ENCODE results near the gene ABTB2.

ABTB2 gene

DNA sequence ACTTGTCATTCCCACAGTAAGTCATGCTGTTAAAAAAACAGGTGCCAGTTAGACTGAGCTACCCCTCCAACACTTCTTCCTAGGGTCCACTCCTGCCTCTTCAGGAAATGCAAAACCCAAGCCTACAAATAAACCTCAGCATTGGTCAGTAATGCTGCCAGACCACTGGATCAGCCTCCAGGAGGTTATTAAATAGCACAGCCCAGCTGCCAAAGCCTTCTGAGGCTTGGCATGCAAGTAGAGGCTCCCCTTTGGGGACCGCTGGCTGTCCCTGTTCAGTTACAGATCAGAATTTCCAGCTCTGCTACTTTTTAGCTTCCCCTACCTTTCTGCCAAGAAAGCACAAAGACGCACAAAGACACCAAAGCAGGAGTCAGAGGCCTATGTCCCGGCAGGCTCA lies 33.3 kb downstream of the ABTB2 start:
- no peaks in the 10 kb centered on the region for H3K27me3 Mint-ChIP-seq
- no peaks in the 10 kb centered on the region for H3K9me3 Mint-ChIP-seq
- no peak for DNase-seq
- no peak overlapping the region for H3K4me3 Mint-ChIP-seq
- no peak overlapping the region for H3K27ac Mint-ChIP-seq
- H3K4me1 Mint-ChIP-seq (ENCODE audit: low read depth), result no peaks in the 10 kb centered on the region
- H3K36me3 Mint-ChIP-seq (ENCODE audit: low read depth), result no peaks in the 10 kb centered on the region

GRCh38 chr11:34323601-34324000 lies 34.2 kb downstream of the ABTB2 start:
- Mint-ChIP-seq H3K27me3 (no peaks in the 10 kb centered on the region), H3K9me3 (no peaks in the 10 kb centered on the region), H3K4me3 (no peak overlapping the region), H3K36me3 (ENCODE audit: low read depth) (no peaks in the 10 kb centered on the region), H3K27ac (no peak overlapping the region), H3K4me1 (ENCODE audit: low read depth) (no peaks in the 10 kb centered on the region)
- DNase-seq, result no peak

DNA sequence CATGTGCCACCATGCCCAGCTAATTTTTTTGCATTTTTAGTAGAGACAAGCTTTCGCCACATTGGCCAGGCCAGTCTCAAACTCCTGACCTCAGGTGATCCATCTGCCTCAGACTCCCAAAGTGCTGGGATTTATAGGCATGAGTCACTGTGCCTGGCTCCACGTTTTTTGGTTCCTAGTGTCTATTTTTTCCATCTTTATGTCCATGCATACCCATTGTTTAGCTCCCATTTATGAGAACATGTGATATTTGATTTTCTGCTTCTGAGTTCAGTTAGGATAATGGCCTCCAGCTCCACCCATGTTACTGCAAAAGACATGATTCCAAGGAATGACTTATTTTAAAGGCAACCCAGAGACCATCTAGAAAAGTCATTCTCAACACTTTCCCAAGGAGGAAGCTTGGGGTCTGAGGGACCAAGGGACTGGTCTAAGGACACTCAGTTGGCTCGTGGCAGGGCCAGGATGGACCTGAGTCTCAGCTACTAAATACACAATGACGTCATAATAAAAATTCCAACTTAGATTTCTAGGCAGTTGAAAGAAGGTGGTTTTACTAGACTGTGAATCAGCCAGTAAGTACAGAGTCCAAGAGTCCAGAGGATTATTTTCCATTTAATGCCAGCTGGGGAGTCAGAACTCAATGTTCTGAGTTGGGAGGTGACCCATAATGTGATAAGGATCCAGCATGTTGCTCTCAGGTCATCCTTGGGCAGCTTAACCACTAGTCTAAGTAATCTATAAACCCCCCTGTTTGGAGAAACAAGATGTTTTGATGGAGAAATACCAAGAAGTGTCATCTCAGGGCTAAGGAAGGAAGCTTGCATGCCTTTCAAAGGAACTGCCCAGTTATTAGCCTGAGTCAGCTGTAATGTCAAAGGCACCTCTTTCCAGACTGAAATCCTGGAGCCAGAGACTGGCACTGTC lies 39.4 kb downstream of the ABTB2 start:
- Mint-ChIP-seq H3K4me1 (ENCODE audit: low read depth) (peaks cover under 1% of the 10 kb centered on the region), H3K9me3 (no peaks in the 10 kb centered on the region), H3K27me3 (no peaks in the 10 kb centered on the region), H3K4me3 (no peak overlapping the region), H3K27ac (no peak overlapping the region), H3K36me3 (ENCODE audit: low read depth) (no peaks in the 10 kb centered on the region)
- DNase-seq, result no peak

DNA sequence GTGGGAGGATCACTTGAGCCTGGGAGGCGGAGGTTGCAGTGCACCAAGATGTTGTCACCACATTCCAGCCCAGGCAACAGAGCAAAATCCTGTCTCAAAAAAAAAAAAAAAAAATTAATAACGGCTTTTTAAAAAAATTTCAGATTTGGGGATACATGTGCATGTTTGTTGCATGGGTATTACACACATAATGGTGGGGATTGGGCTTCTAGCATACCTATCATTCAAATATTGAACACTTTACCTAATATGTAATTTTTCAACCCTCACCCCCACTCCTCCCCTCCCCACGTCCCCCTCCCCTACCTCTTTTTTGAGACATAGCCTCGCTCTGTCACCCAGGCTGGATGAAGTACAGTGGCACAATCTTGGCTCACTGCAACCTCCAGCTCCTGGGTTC lies 40.1 kb downstream of the ABTB2 start:
- H3K4me1 Mint-ChIP-seq (ENCODE audit: low read depth), result peaks cover 5% of the 10 kb centered on the region
- no peak overlapping the region for H3K4me3 Mint-ChIP-seq
- no peaks in the 10 kb centered on the region for H3K27me3 Mint-ChIP-seq
- H3K36me3 Mint-ChIP-seq (ENCODE audit: low read depth), result no peaks in the 10 kb centered on the region
- no peak for DNase-seq
- H3K27ac Mint-ChIP-seq, result no peak overlapping the region
- no peaks in the 10 kb centered on the region for H3K9me3 Mint-ChIP-seq

- Mint-ChIP-seq H3K4me1 (ENCODE audit: low read depth) (peaks cover 5% of the 10 kb centered on the region), H3K27me3 (no peaks in the 10 kb centered on the region), H3K9me3 (no peaks in the 10 kb centered on the region), H3K36me3 (ENCODE audit: low read depth) (no peaks in the 10 kb centered on the region), H3K4me3 (no peak overlapping the region), H3K27ac (no peak overlapping the region)
- DNase-seq, result no peak
Observed at GRCh38 chr11:34317036-34317360, 40.8 kb downstream of the ABTB2 start.

GRCh38 chr11:34316347-34317035 lies 41.3 kb downstream of the ABTB2 start:
- no peaks in the 10 kb centered on the region for H3K9me3 Mint-ChIP-seq
- no peak for DNase-seq
- no peak overlapping the region for H3K4me3 Mint-ChIP-seq
- no peak overlapping the region for H3K27ac Mint-ChIP-seq
- H3K27me3 Mint-ChIP-seq, result no peaks in the 10 kb centered on the region
- no peaks in the 10 kb centered on the region for H3K36me3 Mint-ChIP-seq (ENCODE audit: low read depth)
- H3K4me1 Mint-ChIP-seq (ENCODE audit: low read depth), result peaks cover 5% of the 10 kb centered on the region

DNA sequence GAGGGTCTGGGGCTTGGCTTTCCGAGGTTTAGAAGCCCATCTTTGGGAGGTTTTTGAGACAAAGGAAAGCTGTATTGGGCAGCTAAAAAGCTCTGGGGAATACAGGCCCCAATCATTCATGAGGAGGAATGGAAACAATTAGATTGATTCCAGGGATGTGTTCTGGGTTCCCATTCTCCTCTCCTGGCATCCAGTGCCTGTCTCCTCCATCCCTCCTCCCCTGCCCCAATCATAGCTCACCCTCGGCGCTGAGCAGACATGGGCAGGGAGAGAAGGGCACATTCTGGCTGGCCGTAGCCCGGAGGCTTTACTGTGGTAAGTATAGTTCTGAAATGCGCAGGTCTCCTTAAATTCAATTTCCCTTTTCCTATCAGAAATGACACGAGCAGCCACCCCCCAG lies 42.4 kb downstream of the ABTB2 start:
- Mint-ChIP-seq H3K36me3 (ENCODE audit: low read depth) (no peaks in the 10 kb centered on the region), H3K27me3 (no peaks in the 10 kb centered on the region), H3K4me1 (ENCODE audit: low read depth) (peaks cover 5% of the 10 kb centered on the region), H3K27ac (no peak overlapping the region), H3K9me3 (no peaks in the 10 kb centered on the region), H3K4me3 (no peak overlapping the region)
- no peak for DNase-seq

DNA sequence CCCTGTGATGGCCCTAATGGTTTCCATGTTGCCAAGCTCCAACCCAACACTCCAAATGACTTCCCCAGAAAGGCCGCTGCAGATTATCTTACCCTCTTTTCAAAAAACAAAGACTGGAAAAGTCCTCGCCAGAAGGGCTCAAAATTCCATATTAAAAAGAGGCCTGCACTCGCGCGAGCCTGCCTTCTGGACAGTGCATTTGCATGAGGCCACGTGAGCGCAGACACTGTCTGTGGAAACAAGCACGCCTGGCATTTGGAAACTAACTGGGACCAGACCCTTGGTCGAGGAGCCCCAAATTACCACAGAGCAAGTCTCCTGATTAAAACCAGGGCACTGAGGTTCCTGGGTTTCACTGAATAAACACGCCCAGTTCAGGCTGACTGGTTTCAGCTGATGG lies 42.9 kb downstream of the ABTB2 start:
- DNase-seq, result no peak
- H3K4me1 Mint-ChIP-seq (ENCODE audit: low read depth), result peaks cover 9% of the 10 kb centered on the region
- no peaks in the 10 kb centered on the region for H3K9me3 Mint-ChIP-seq
- H3K27me3 Mint-ChIP-seq, result no peaks in the 10 kb centered on the region
- H3K36me3 Mint-ChIP-seq (ENCODE audit: low read depth), result no peaks in the 10 kb centered on the region
- no peak overlapping the region for H3K27ac Mint-ChIP-seq
- H3K4me3 Mint-ChIP-seq, result no peak overlapping the region

DNA sequence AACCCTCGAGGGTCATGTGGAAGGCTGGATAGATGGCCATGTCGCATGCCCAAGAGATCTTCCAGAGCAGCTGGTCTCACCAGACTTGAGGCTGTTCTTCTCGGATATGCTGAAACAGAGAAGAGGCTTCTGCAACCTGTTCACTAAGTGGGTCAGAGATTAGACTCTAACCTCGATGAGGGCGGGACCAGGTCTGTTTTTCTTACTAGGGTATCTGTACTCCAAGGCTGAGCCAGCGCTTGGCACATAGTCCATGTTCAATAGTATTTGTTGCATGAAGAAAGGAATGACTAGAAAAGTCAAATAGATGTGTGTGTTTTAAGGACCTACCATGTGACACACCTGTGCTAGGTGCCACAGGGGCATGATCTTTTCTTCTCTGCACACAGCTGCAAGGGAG lies 43.6 kb downstream of the ABTB2 start:
- H3K4me1 Mint-ChIP-seq (ENCODE audit: low read depth), result peaks cover 14% of the 10 kb centered on the region
- no peak for DNase-seq
- no peaks in the 10 kb centered on the region for H3K27me3 Mint-ChIP-seq
- no peaks in the 10 kb centered on the region for H3K9me3 Mint-ChIP-seq
- H3K4me3 Mint-ChIP-seq, result no peak overlapping the region
- no peak overlapping the region for H3K27ac Mint-ChIP-seq
- no peaks in the 10 kb centered on the region for H3K36me3 Mint-ChIP-seq (ENCODE audit: low read depth)

GRCh38 chr11:34313099-34313517 lies 44.7 kb downstream of the ABTB2 start:
- peaks cover 21% of the 10 kb centered on the region for H3K4me1 Mint-ChIP-seq (ENCODE audit: low read depth)
- H3K27ac Mint-ChIP-seq, result no peak overlapping the region
- no peaks in the 10 kb centered on the region for H3K27me3 Mint-ChIP-seq
- no peaks in the 10 kb centered on the region for H3K36me3 Mint-ChIP-seq (ENCODE audit: low read depth)
- no peak overlapping the region for H3K4me3 Mint-ChIP-seq
- H3K9me3 Mint-ChIP-seq, result no peaks in the 10 kb centered on the region
- DNase-seq, result peak; percentile 31

DNA sequence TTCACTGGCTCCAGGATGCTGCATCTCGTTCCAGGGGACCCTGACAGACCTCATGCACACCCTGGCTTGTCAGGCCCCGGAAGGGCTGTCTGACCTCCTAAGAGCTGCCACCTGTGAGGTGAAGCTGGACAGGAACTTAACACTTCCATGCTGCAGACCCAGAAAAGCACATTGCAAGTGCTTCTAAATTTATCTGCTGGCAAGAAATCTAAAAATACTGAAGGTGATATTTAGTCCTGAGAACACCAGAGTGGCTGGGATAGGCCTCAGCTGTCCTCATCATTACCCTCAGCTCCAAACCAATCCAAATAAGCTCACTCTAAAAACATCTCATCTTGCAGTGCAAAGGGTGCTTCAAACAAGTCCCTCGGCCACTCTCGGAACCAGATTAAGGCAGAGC lies 46.7 kb downstream of the ABTB2 start:
- no peak overlapping the region for H3K27ac Mint-ChIP-seq
- DNase-seq, result no peak
- no peaks in the 10 kb centered on the region for H3K9me3 Mint-ChIP-seq
- H3K27me3 Mint-ChIP-seq, result no peaks in the 10 kb centered on the region
- no peak overlapping the region for H3K4me3 Mint-ChIP-seq
- H3K4me1 Mint-ChIP-seq (ENCODE audit: low read depth), result peaks cover 24% of the 10 kb centered on the region
- no peaks in the 10 kb centered on the region for H3K36me3 Mint-ChIP-seq (ENCODE audit: low read depth)

GRCh38 chr11:34309965-34310364 lies 47.8 kb downstream of the ABTB2 start:
- Mint-ChIP-seq H3K36me3 (ENCODE audit: low read depth) (no peaks in the 10 kb centered on the region), H3K27me3 (no peaks in the 10 kb centered on the region), H3K4me1 (ENCODE audit: low read depth) (peaks cover 24% of the 10 kb centered on the region), H3K9me3 (no peaks in the 10 kb centered on the region), H3K4me3 (no peak overlapping the region), H3K27ac (no peak overlapping the region)
- DNase-seq, result no peak

GRCh38 chr11:34308913-34309585 lies 48.8 kb downstream of the ABTB2 start:
- DNase-seq, result no peak
- no peaks in the 10 kb centered on the region for H3K9me3 Mint-ChIP-seq
- H3K4me1 Mint-ChIP-seq (ENCODE audit: low read depth), result peaks cover 24% of the 10 kb centered on the region
- H3K4me3 Mint-ChIP-seq, result no peak overlapping the region
- no peak overlapping the region for H3K27ac Mint-ChIP-seq
- no peaks in the 10 kb centered on the region for H3K27me3 Mint-ChIP-seq
- no peaks in the 10 kb centered on the region for H3K36me3 Mint-ChIP-seq (ENCODE audit: low read depth)

DNA sequence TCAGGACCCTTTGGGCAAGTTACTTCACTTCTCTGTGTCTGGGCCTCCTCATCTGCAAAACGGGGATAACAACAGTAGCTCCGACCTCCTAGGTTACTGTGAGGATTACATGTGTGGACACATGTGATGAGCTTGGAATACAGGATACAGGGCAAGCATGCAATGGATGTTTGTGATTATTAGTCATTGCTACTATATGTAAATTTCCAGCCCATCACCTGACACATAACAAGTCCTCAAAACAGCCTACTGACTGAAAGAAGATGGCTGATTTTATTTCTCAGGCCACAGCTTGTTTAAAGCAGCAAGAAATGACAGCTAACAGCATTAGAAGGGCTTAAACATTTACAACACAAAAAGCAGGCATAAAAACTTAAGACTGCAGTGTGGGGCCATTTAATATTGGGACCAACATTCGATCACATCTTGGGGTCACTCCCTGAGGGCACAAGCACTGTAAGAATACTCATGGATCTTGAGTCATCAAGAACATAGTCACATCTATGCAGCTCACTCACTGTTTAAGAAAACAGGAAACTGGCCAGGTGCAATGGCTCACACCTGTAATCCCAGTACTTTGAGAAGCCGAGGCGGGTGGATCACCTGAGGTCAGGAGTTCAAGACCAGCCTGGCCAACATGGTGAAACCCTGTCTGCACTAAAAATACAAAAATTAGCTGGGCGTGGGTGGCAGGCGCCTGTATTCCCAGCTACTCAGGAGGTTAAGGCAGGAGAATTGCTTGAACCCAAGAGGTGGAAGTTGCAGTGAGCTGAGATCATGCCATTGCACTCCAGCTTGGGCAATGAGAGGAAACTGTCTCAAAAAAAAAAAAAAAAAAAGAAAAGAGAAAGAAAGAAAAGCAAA lies 49.5 kb downstream of the ABTB2 start:
- Mint-ChIP-seq H3K4me1 (ENCODE audit: low read depth) (peaks cover 23% of the 10 kb centered on the region), H3K36me3 (ENCODE audit: low read depth) (no peaks in the 10 kb centered on the region), H3K4me3 (no peak overlapping the region), H3K27me3 (no peaks in the 10 kb centered on the region), H3K27ac (no peak overlapping the region), H3K9me3 (no peaks in the 10 kb centered on the region)
- DNase-seq, result no peak
